ENCODE results near the gene ZCCHC2.

- no peak for TF ChIP-seq SNRNP70 (optimal IDR thresholded peaks at IDR 0.05; ENCODE audit: low read depth, low read length)
- TF ChIP-seq SIN3A (IDR thresholded peaks at IDR 0.05; ENCODE audit: borderline replicate concordance in 2 of 2, control insufficient read depth in 1 of 2, low read depth in 2 of 2, low read length in 2 of 2): no peak
Observed at GRCh38 chr18:62523631-62524439, 1.0 kb downstream of the ZCCHC2 start.

Measured in K562 (cell line).